Caco-2 (cell line): ENCODE measurements around the gene UBL7. TPM values are rescaled to one million over a fixed set of nuclear protein-coding genes. Genes with fewer than 3 reads are reported as not detected.
"Not testable (repeated sequence)": the region's sequence is repeated elsewhere in the genome, so short reads cannot be mapped to it uniquely, and the experiment has no call there.

Experiments
- BruUV-seq: library from RNA; stranded (reverse); fragments of 400-500 nt; replicated peaks from 2 replicates; lab custom pipeline; 2021; lab: Mats Ljungman, UMichigan
- CTCF ChIA-PET: fragments of 300-600 bp; sonication (Branson Sonifier 250); formaldehyde crosslinking; loops from one replicate; lab custom pipeline; 2022; ENCODE audit warnings: antibody characterized with exemption; lab: Charles Lee
- POLR2A ChIA-PET: fragments of 300-600 bp; sonication (Branson Sonifier 250); formaldehyde crosslinking; loops from one replicate; lab custom pipeline; 2022; ENCODE audit warnings: antibody characterized with exemption; lab: Charles Lee
- DNase-seq, 2 experiments: peaks; one replicate each; pipeline versions ENCODE4 v3.0.0 to v3.0.0-alpha.2; 2020 to 2022
- H3K27me3 ChIP-seq: replicated peaks from 2 replicates; pipeline ENCODE4 v1.6.0; 2011; ENCODE audit warnings: low read length; ENCODE audit not compliant: control insufficient read depth, insufficient read depth
- H3K36me3 ChIP-seq: 2 replicates; pipeline ENCODE4 v1.5.1; 2011; ENCODE audit warnings: low read length; ENCODE audit not compliant: control insufficient read depth, insufficient read depth
- H3K4me1 ChIP-seq: fragments of 250-450 bp; sonication (Bioruptor Pico); 2 replicates; pipeline ENCODE4 v1.5.1; 2020; ENCODE audit warnings: mild to moderate bottlenecking
- H3K4me3 ChIP-seq: 2 replicates; pipeline ENCODE4 v1.5.1; 2011; ENCODE audit warnings: low read depth, mild to moderate bottlenecking, control low read depth, low read length
- H3K9me3 ChIP-seq: fragments of 250-450 bp; sonication (Bioruptor Pico); 2 replicates; pipeline ENCODE4 v1.5.1; 2020; ENCODE audit warnings: mild to moderate bottlenecking, moderate library complexity
- H3K27ac Mint-ChIP-seq: one replicate; pipeline ENCODE4 v1.8.0; 2022; ENCODE audit warnings: mixed read lengths; ENCODE audit not compliant: unreplicated experiment
- H3K27me3 Mint-ChIP-seq: one replicate; pipeline ENCODE4 v1.8.0; 2022; ENCODE audit warnings: mixed read lengths; ENCODE audit not compliant: insufficient read depth, unreplicated experiment
- H3K36me3 Mint-ChIP-seq: one replicate; pipeline ENCODE4 v1.8.0; 2022; ENCODE audit warnings: mild to moderate bottlenecking, mixed read lengths; ENCODE audit not compliant: insufficient read depth, unreplicated experiment
- H3K4me1 Mint-ChIP-seq: one replicate; pipeline ENCODE4 v1.8.0; 2022; ENCODE audit warnings: low read depth, mixed read lengths; ENCODE audit not compliant: unreplicated experiment
- H3K4me3 Mint-ChIP-seq: one replicate; pipeline ENCODE4 v1.8.0; 2022; ENCODE audit warnings: mild to moderate bottlenecking, moderate library complexity, mixed read lengths; ENCODE audit not compliant: unreplicated experiment
- H3K9me3 Mint-ChIP-seq: one replicate; pipeline ENCODE4 v1.8.0; 2022; ENCODE audit warnings: mixed read lengths; ENCODE audit not compliant: unreplicated experiment
- intact Hi-C: fragments of 100-400 bp; cut with micrococcal nuclease; formaldehyde crosslinking; loops from one replicate; pipeline ENCODE4 v1.10.0; 2022; ENCODE audit not compliant: unreplicated experiment
- total RNA-seq: library from RNA; stranded (reverse); gene quantifications from 2 replicates; pipeline ENCODE4 v1.2.3, GENCODE V29; 2022
- TF ChIP-seq, protein P1 (sequence below), 2 experiments: fragments of 200-600 bp in 1 of 2; IDR thresholded peaks; 1 replicate in 1 of 2; 2 replicates in 1 of 2; pipeline versions ENCODE4 v1.5.1 to v1.8.0; 2011 to 2022; ENCODE audit warnings: antibody characterized with exemption in 1 of 2, control low read depth in 1 of 2, inconsistent platforms in 1 of 2, low read depth in 1 of 2, low read length in 1 of 2, mild to moderate bottlenecking in 1 of 2, moderate library complexity in 1 of 2; ENCODE audit not compliant: insufficient read depth in 1 of 2, severe bottlenecking in 1 of 2, unreplicated experiment in 1 of 2

UBL7 gene
- total RNA-seq, 1 experiment from 2014 or later: 34.4 TPM

DNA sequence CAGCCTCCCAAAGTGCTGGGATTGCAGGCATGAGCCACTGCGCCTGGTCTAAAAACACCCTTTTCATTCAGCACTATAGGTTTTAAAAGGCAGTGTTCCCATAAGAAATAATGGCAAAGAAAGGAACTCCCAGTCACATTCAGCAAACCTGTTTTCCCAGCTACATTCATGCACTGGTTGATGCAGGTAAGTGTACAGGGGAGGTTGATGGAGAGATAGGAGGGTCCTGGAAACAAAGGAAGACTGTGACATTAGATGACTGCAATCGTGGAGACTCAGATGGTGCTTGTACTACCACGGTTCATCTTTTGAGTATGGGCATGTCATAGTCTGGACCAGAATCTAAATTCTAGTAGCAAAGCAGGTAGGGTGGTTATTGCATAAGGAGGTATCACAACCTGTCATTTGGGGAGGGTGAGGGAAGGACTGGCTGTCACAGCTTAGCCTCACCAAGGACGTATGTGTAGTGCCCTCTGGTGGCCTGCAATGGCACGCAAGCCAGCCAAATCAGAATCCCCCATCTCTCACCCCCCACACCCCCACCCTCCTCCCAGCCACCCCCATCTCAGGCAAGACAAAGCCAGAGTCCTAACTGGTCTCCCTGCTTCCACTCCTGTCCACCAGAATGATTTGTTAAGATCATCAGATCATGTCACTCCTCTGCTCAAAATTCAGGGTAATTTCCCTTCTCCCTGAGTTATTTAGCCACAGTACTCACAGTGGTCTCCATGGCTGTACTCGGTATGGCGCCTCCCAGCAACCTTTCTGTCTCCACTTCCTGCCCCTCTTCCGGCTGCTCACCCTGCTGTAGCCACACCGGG is 28.8 kb upstream of the UBL7 start:
- Histone ChIP-seq H3K9me3 (no peaks in the 10 kb centered on the region), H3K36me3 (no peaks in the 10 kb centered on the region), H3K4me1 (no peaks in the 10 kb centered on the region), H3K27me3 (no peaks in the 10 kb centered on the region), H3K4me3 (no peak overlapping the region)
- TF ChIP-seq, protein P1, sequence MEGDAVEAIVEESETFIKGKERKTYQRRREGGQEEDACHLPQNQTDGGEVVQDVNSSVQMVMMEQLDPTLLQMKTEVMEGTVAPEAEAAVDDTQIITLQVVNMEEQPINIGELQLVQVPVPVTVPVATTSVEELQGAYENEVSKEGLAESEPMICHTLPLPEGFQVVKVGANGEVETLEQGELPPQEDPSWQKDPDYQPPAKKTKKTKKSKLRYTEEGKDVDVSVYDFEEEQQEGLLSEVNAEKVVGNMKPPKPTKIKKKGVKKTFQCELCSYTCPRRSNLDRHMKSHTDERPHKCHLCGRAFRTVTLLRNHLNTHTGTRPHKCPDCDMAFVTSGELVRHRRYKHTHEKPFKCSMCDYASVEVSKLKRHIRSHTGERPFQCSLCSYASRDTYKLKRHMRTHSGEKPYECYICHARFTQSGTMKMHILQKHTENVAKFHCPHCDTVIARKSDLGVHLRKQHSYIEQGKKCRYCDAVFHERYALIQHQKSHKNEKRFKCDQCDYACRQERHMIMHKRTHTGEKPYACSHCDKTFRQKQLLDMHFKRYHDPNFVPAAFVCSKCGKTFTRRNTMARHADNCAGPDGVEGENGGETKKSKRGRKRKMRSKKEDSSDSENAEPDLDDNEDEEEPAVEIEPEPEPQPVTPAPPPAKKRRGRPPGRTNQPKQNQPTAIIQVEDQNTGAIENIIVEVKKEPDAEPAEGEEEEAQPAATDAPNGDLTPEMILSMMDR (IDR thresholded peaks at IDR 0.05; ENCODE audit: insufficient read depth in 1 of 2, low read depth in 1 of 2, low read length in 1 of 2, severe bottlenecking in 1 of 2, unreplicated experiment in 1 of 2): peak; percentile 72 to 86
- no peaks in the 10 kb centered on the region for H3K36me3 Mint-ChIP-seq
- H3K27me3 Mint-ChIP-seq: no peaks in the 10 kb centered on the region
- ChIA-PET POLR2A (interaction anchor here (0.5 kb wide), 1 partner anchor 112 kb away, joined by 3 read pairs; no protein-coding TSS in a partner anchor), CTCF (interaction anchor here (0.5 to 1.2 kb wide), 6 partner anchors 28 to 115 kb away, joined by 3 to 9 read pairs (median 6); partner anchors contain the start of genes ARID3B and UBL7)
- H3K4me3 Mint-ChIP-seq: no peak overlapping the region
- BruUV-seq: no TSS peak
- no peaks in the 10 kb centered on the region for H3K4me1 Mint-ChIP-seq
- no peaks in the 10 kb centered on the region for H3K9me3 Mint-ChIP-seq
- DNase-seq: peak; percentile 66 to 77
- H3K27ac Mint-ChIP-seq: no peak overlapping the region
- intact Hi-C loops: loop anchor here (1.0 kb wide), 1 partner anchor 114 kb away; no protein-coding TSS in a partner anchor

DNA sequence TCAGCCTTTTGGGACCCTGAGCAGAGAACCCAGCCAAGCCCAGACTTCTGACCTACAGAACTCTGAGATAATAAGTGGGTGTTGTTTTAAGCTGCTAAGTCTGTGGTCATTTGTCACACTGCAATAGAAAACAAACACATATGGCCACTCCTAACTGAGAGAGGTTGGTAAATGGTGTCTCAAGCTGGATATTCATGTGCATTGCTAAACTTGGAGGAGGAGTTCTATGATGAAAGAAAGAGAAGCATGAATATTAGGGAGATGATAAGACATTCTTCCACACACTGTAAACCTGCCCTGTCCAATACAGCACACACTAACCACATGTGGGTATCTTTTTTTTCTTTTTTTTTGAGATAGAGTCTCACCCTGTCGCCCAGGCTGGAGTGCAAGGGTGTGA is 27.8 kb upstream of the UBL7 start:
- Histone ChIP-seq H3K36me3 (no peaks in the 10 kb centered on the region), H3K27me3 (no peaks in the 10 kb centered on the region), H3K9me3 (no peaks in the 10 kb centered on the region), H3K4me1 (no peaks in the 10 kb centered on the region), H3K4me3 (no peak overlapping the region)
- no peak overlapping the region for H3K4me3 Mint-ChIP-seq
- no peak for DNase-seq
- CTCF ChIA-PET: no interaction called here
- BruUV-seq: no TSS peak
- no peaks in the 10 kb centered on the region for H3K27me3 Mint-ChIP-seq
- POLR2A ChIA-PET: no interaction called here
- TF ChIP-seq, protein P1 (IDR thresholded peaks at IDR 0.05; ENCODE audit: insufficient read depth in 1 of 2, low read depth in 1 of 2, low read length in 1 of 2, severe bottlenecking in 1 of 2, unreplicated experiment in 1 of 2): no peak
- no peaks in the 10 kb centered on the region for H3K36me3 Mint-ChIP-seq
- H3K27ac Mint-ChIP-seq: no peak overlapping the region
- H3K9me3 Mint-ChIP-seq: no peaks in the 10 kb centered on the region
- no peaks in the 10 kb centered on the region for H3K4me1 Mint-ChIP-seq
- intact Hi-C loops: loop anchor here (1.0 kb wide), 1 partner anchor 113 kb away; no protein-coding TSS in a partner anchor

DNA sequence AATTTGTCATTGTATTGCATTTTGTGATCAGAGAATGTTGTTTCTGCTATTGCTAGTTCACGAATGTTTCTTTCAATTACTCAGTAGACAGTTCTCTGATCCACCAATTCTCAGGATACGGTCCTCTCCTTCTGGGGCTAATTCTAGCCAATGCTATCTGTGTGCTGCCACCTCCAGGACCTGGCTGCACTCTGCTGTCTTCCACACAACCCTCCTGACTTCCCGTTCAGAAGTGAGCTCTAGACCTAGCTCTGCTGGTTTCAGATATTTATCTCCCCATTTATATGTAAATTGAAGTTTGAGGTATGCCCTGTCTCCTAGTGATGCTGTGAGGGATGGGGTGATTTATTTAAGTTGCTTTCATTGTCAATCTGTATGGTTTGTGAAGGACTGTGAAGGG is 21.7 kb upstream of the UBL7 start:
- Mint-ChIP-seq H3K4me3 (no peak overlapping the region), H3K4me1 (no peaks in the 10 kb centered on the region), H3K36me3 (no peaks in the 10 kb centered on the region), H3K9me3 (no peaks in the 10 kb centered on the region), H3K27me3 (no peaks in the 10 kb centered on the region), H3K27ac (no peak overlapping the region)
- Histone ChIP-seq H3K9me3 (no peaks in the 10 kb centered on the region), H3K4me3 (no peak overlapping the region), H3K27me3 (no peaks in the 10 kb centered on the region), H3K36me3 (no peaks in the 10 kb centered on the region), H3K4me1 (no peaks in the 10 kb centered on the region)
- DNase-seq: peak in 1 of 2 experiments; percentile 24
- BruUV-seq: no TSS peak
- CTCF ChIA-PET: interaction anchor here (0.6 to 2.4 kb wide), 11 partner anchors 18 to 110 kb away, joined by 3 to 18 read pairs (median 5); partner anchors contain the start of gene UBL7
- intact Hi-C loops: loop anchor here (5.0 kb wide), 1 partner anchor 50 kb away; the partner anchor contains the start of gene SEMA7A
- POLR2A ChIA-PET: interaction anchor here (0.6 to 1.0 kb wide), 2 partner anchors 39 to 979 kb away, joined by 3 to 4 read pairs; no protein-coding TSS in a partner anchor
- TF ChIP-seq, protein P1 (IDR thresholded peaks at IDR 0.05; ENCODE audit: insufficient read depth in 1 of 2, low read depth in 1 of 2, low read length in 1 of 2, severe bottlenecking in 1 of 2, unreplicated experiment in 1 of 2): peak; percentile 11 to 40

DNA sequence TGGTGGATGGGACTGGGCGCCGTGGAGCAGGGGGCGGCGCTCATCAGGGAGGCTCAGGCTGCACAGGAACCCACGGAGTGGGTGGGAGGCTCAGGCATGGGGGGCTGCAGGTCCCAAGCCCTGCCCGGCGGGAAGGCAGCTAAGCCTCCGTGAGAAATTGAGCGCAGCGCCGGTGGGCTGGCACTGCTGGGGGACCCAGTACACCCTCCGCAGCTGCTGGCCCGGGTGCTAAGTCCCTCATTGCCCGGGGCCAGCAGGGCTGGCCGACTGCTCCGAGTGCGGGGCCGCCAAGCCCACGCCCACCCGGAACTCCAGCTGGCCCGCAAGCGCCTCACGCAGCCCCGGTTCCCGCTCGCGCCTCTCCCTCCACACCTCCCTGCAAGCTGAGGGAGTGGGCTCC is 19.4 kb upstream of the UBL7 start:
- DNase-seq, H3K4me3 Mint-ChIP-seq, H3K4me1 Mint-ChIP-seq, H3K27ac Mint-ChIP-seq, POLR2A ChIA-PET, H3K9me3 ChIP-seq, H3K27me3 Mint-ChIP-seq, H3K27me3 ChIP-seq, CTCF ChIA-PET, H3K36me3 ChIP-seq, H3K36me3 Mint-ChIP-seq, BruUV-seq, H3K4me3 ChIP-seq, H3K9me3 Mint-ChIP-seq, H3K4me1 ChIP-seq: not testable (repeated sequence)
- intact Hi-C loops: loop anchor here (5.0 kb wide), 1 partner anchor 48 kb away; the partner anchor contains the start of gene SEMA7A
